HG02938 (cell line): Measurements from ENCODE around the gene TMEM140.
"Not testable (repeated sequence)": the region's sequence is repeated elsewhere in the genome, so short reads cannot be mapped to it uniquely, and the experiment has no call there.

Experiments used
- ATAC-seq: cut with Tn5 transposase; IDR thresholded peaks from one replicate; pipeline ENCODE4 v1.9.1; 2021; ENCODE audit warnings: mild to moderate bottlenecking, moderate library complexity; ENCODE audit not compliant: unreplicated experiment

Gene TMEM140

GRCh38 chr7:135211946-135212685 lies 64.2 kb downstream of the TMEM140 start:
- ATAC-seq, result not testable (repeated sequence)

GRCh38 chr7:135213831-135214230 lies 66.0 kb downstream of the TMEM140 start:
- ATAC-seq, result no peak

GRCh38 chr7:135215180-135215579 lies 67.3 kb downstream of the TMEM140 start:
- no peak for ATAC-seq

- ATAC-seq, result no peak
Observed at GRCh38 chr7:135215698-135216097, 67.8 kb downstream of the TMEM140 start.
